Ovary (tissue), 9 donors: ENCODE measurements around the gene PPP1R3F. TPM values are rescaled to one million over a fixed set of nuclear protein-coding genes. Genes with fewer than 3 reads are reported as not detected.
"Not testable (repeated sequence)": the region's sequence is repeated elsewhere in the genome, so short reads cannot be mapped to it uniquely, and the experiment has no call there.

Source experiments
- DNase-seq, 5 donors: peaks; one replicate each; pipeline ENCODE4 v3.0.0-alpha.2; 2019 to 2020
- H3K27ac ChIP-seq, 2 donors: fragments of 200-600 bp; one replicate each; pipeline versions ENCODE4 v1.5.1 to v1.8.0; 2019 to 2022
- H3K27me3 ChIP-seq: fragments of 200-600 bp; one replicate; pipeline ENCODE4 v1.8.0; 2022
- H3K36me3 ChIP-seq: fragments of 200-600 bp; sonication (generic); one replicate; pipeline ENCODE4 v1.5.1; 2019
- H3K4me1 ChIP-seq: one replicate; pipeline ENCODE4 v1.8.1; 2013; ENCODE audit warnings: mild to moderate bottlenecking, moderate library complexity; ENCODE audit not compliant: insufficient read depth
- H3K4me3 ChIP-seq: fragments of 200-600 bp; sonication (generic); one replicate; pipeline ENCODE4 v1.5.1; 2017
- H3K9me3 ChIP-seq, 2 donors: fragments of 200-600 bp in 1 of 2; sonication (generic) in 1 of 2; one replicate each; pipeline versions ENCODE4 v1.5.1 to v1.8.1; 2013 to 2019; ENCODE audit warnings: mild to moderate bottlenecking in 1 of 2, moderate library complexity in 1 of 2
- EP300 ChIP-seq: sonication (generic); formaldehyde crosslinking; IDR thresholded peaks from one replicate; pipeline ENCODE4 v1.6.1; 2017; ENCODE audit warnings: antibody characterized with exemption
- POLR2A ChIP-seq: fragments of 450-650 bp; IDR thresholded peaks from one replicate; pipeline ENCODE4 v1.6.1; 2017; ENCODE audit warnings: antibody characterized with exemption, mild to moderate bottlenecking, moderate library complexity
- WGBS, 3 donors: extraction: QIAGEN DNeasy Blood & Tissue Kit in 1 of 3; methylation state at CpG; one replicate each; pipeline versions ENCODE4 v1.1.5 to v1.1.7; 2013 to 2017; 5-methylcytosine and 5-hydroxymethylcytosine counted together
- intact Hi-C, 4 donors: fragments of 100-400 bp; cut with DNase I; formaldehyde crosslinking; loops; one replicate each; pipeline versions ENCODE4 v1.11.0 to v1.15.1; 2022 to 2023
- polyA plus RNA-seq, 2 donors: library from polyadenylated mRNA; stranded (reverse); fragments of 200-250 nt in 1 of 2; fragments of 350-450 nt in 1 of 2; fragmentation: Illumina TruSeq in 1 of 2; extraction: RNeasy Lipid Tissue Mini Kit (QIAGEN cat#74804) in 1 of 2; gene quantifications; one replicate each; pipeline ENCODE4 v1.2.3, GENCODE V29; 2013 to 2014
- total RNA-seq, 7 donors: library from RNA; depleted of rRNA in 2 of 7; stranded (reverse); fragments of >200 nt in 2 of 7; fragmentation: NEBNext Ultra II Directional in 3 of 7; extraction: Animal tissue kit (Norgen Biotek cat#: 25700) in 3 of 7; gene quantifications; one replicate each; pipeline versions ENCODE4 v1.1.0 to v1.2.4, GENCODE V29; 2016 to 2023
- TF ChIP-seq, protein P1 (sequence below), 3 donors: fragments of 450-650 bp in 2 of 3; fragments of 200-600 bp in 1 of 3; IDR thresholded peaks; one replicate each; pipeline versions ENCODE4 v1.5.1 to v1.8.0; 2016 to 2022; ENCODE audit warnings: antibody characterized with exemption in 3 of 3, mild to moderate bottlenecking in 1 of 3
- donor health status: DM: no; HTN: no; CAD: no; lungs with moderate emphysema.
- donor health status: DM: no; HTN: no; CAD: no.
- donor health status: Bipolar disorder and iron deficiency.
- donor health status: DM: yes; HTN: yes; CAD: no.
- donor health status: DM: no; HTN: no; CAD: no.
- donor health status: DM: yes; HTN: yes; CAD: no.

PPP1R3F gene
- total and polyA plus RNA-seq, 9 donors = 1.7 to 16.1 (median 12.3) TPM

DNA sequence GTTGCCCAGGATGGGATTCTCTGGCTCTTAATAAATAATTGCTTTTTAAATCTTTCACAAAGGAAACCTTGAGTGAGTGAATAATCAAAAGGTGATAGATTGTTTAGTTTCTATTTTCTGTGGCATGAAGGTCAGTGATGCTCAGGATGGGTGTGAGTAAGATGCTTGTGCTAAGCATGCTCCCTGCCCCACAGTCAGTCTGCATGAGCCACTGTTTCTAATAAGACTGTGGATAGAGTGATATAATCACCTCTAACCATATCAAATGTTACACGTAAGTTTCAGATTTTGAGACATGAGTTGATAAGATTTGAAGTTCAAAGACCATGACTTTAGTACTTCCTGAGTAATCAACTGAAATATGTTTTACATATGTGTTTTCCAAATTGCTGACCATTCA is 31.1 kb downstream of the PPP1R3F start:
- 71 to 84% (median 73%) methylated on average over 1 of the region's 1 CpG for WGBS, 3 donors
- TF ChIP-seq, protein P1, sequence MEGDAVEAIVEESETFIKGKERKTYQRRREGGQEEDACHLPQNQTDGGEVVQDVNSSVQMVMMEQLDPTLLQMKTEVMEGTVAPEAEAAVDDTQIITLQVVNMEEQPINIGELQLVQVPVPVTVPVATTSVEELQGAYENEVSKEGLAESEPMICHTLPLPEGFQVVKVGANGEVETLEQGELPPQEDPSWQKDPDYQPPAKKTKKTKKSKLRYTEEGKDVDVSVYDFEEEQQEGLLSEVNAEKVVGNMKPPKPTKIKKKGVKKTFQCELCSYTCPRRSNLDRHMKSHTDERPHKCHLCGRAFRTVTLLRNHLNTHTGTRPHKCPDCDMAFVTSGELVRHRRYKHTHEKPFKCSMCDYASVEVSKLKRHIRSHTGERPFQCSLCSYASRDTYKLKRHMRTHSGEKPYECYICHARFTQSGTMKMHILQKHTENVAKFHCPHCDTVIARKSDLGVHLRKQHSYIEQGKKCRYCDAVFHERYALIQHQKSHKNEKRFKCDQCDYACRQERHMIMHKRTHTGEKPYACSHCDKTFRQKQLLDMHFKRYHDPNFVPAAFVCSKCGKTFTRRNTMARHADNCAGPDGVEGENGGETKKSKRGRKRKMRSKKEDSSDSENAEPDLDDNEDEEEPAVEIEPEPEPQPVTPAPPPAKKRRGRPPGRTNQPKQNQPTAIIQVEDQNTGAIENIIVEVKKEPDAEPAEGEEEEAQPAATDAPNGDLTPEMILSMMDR (IDR thresholded peaks at IDR 0.05) = no peak
- TF ChIP-seq POLR2A (no peak), EP300 (no peak)
- no peaks in the 10 kb centered on the region for H3K36me3 ChIP-seq
- H3K9me3 ChIP-seq = no peaks in the 10 kb centered on the region
- no peaks in the 10 kb centered on the region for H3K27me3 ChIP-seq
- DNase-seq = no peak
- no peak overlapping the region for H3K4me3 ChIP-seq
- intact Hi-C loops = no loop called here
- H3K27ac ChIP-seq = no peak overlapping the region
- no peaks in the 10 kb centered on the region for H3K4me1 ChIP-seq

DNA sequence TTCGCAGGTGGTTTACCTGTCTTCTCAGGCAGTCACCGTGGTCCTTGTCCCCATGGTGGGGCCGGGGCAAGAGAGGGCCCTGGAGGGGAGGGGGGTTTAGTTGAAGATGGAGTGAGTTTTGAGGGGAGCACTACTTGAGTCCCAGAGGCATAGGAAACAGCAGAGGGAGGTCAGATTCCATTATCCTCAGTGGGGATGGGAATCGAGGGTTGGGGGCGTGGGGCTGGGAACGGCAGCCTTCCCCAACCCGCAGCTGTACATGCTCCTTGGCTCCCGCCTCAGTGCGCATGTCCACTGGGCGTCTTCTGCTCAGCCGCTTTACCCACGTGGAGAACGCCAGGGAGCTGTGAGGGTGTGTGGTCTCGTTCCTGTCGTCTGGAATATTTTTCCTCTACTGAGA is 33.8 kb downstream of the PPP1R3F start, which contains the start of gene GAGE10:
GAGE10 (plus strand) TSS at position 301 of the 400 bp plus-strand sequence. CDS start 1,214 bp downstream, outside the sequence.
- H3K36me3 ChIP-seq = no peaks in the 10 kb centered on the region
- TF ChIP-seq, protein P1 (IDR thresholded peaks at IDR 0.05) = no peak
- TF ChIP-seq POLR2A (no peak), EP300 (no peak)
- no peaks in the 10 kb centered on the region for H3K9me3 ChIP-seq
- intact Hi-C loops = no loop called here
- H3K27ac ChIP-seq = no peak within 1 kb of the TSS
- no peaks in the 10 kb centered on the region for H3K27me3 ChIP-seq
- no peak for DNase-seq
- H3K4me3 ChIP-seq = no peak within 1 kb of the TSS
- H3K4me1 ChIP-seq = no peaks in the 10 kb centered on the region
- 73 to 85% (median 73%) methylated on average over 15 of the region's 15 CpGs for WGBS, 3 donors

DNA sequence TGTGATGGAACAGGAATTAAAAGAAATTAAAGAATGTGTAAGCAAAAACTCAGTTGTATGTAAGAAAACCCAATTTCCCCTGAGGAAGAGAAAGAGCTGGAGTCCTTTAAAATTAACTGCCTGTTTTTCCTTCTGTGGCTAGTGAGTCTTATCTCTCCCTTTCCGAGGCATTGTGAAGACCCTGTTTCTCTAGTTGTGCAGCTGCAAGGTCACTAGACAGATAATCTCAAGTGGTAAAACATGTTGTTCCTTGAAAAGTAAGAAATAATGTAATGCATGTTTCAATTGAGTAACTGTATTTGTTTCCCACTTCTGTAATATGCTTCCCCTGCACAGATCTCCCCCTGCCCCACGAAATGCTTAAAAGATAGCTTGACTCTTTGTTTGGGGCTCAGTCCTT is 38.2 kb downstream of the PPP1R3F start:
- H3K27me3 ChIP-seq, H3K27ac ChIP-seq, intact Hi-C loops, H3K36me3 ChIP-seq, H3K4me1 ChIP-seq, H3K9me3 ChIP-seq, DNase-seq, H3K4me3 ChIP-seq: not testable (repeated sequence)
- WGBS, 3 donors = 10 to 18% (median 13%) methylated on average over 2 of the region's 2 CpGs

DNA sequence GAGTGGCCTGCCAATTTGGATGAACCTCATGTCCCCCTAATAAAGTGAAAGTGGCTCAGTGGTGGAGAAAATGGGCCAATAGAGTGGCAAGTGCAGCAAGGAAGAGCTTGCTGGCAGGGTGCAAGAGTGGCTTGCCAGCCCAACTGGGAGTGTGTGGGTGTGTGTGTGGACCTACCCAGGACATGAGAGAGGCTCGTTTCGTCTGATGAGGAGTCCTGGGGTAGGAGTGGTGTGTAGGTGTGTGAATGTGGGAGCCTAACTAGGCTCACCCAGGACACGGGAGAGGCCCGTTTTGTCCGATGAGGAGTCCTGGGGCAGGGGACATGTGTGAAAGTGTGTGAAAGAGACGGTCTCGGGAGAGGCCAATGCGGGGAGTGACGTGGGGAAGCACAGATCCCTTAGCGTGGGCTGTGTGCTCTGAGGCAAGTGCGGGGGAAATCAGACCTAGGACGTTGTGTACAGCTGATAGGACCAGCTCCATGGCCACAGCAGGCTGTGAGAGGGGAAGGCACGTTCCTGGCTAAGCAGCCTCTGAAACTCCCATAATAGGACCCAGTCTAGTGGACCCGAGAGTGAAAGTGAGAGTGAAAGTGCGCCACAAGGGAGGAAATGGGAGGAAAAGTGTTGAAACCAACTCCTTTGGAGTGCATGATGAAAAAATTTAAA is 39.1 kb downstream of the PPP1R3F start:
- peak in 4 of 5 donors; percentile 44 to 67 (median 50) for DNase-seq
- Histone ChIP-seq H3K9me3 (no peaks in the 10 kb centered on the region), H3K27me3 (no peaks in the 10 kb centered on the region), H3K27ac (peak overlapping the region; percentile 48 to 75), H3K4me1 (peaks cover 3% of the 10 kb centered on the region), H3K4me3 (peak overlapping the region; percentile 36), H3K36me3 (no peaks in the 10 kb centered on the region)
- intact Hi-C loops = no loop called here
- TF ChIP-seq, protein P1 (IDR thresholded peaks at IDR 0.05) = no peak
- TF ChIP-seq EP300 (no peak), POLR2A (no peak)
- 35 to 46% (median 40%) methylated on average over 15 of the region's 15 CpGs for WGBS, 3 donors

DNA sequence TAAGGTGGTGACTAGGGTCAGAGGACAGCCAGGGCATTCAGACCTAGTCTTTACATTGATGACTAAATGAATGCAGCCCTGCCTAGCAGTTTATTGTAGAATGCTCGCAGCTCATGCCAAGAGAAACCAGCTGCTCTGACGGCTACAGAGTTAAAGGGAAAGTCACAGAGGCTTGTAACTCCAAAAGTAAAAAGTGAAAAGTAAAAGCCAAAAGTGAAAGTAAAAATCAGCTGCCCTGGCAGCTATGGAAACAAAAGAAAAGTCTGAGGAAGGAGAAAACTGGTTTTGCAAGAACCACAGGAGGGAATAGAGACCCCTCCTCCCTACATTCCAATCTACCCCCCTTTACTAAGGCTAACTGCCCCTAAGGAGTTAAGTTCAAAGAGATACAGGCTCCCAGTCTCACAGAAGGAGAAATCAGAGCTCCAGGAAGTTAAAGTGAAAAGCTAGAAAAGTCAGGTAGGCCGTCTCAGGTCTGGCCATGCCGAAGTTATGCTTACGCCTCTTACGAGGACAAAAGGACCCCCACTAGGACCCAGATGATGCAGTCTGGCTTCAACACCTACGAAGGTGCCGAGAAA is 39.9 kb downstream of the PPP1R3F start:
- Histone ChIP-seq H3K27me3 (no peaks in the 10 kb centered on the region), H3K9me3 (no peaks in the 10 kb centered on the region), H3K4me1 (peaks cover 3% of the 10 kb centered on the region), H3K4me3 (peak overlapping the region; percentile 36), H3K27ac (peak overlapping the region; percentile 48 to 75), H3K36me3 (no peaks in the 10 kb centered on the region)
- 12 to 24% (median 16%) methylated on average over 8 of the region's 8 CpGs for whole genome bisulfite sequencing, 3 donors
- intact Hi-C loops = no loop called here
- DNase-seq = no peak
- TF ChIP-seq POLR2A = no peak
- no peak for TF ChIP-seq EP300
- TF ChIP-seq, protein P1 (IDR thresholded peaks at IDR 0.05) = no peak
